ENCODE data around the gene TMEM204. TPM values are rescaled to one million over a fixed set of nuclear protein-coding genes. Genes with fewer than 3 reads are reported as not detected.
A peak's percentile ranks its signal among the peaks of the same experiment; 100 is the strongest.

Gene TMEM204
- total and polyA plus RNA-seq, 2 donors = 10.0 to 66.0 TPM

DNA sequence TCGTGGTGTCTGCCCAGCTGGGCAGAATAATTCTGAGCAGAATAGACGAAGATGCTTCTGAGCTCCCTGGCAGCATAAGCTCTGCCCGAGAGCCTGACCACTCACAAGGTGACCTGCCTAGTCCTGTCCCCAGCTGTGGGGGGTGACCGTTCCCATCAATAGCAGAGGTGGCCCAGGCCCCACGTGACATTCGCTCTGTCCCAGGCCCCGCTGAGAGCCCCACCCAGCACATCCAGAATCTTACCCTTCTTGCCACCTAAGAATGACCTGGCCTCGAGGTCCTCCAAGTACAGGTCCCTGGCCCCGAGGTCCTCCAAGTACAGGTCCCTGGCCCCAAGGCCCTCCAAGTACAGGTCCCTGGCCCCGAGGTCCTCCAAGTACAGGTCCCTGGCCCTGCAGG is 695 bp upstream of the TMEM204 start:
- WGBS = 73% methylated on average over 10 of the region's 10 CpGs
- Histone ChIP-seq H3K4me1 (ENCODE audit: insufficient read depth) (peaks cover 3% of the 10 kb centered on the region), H3K27ac (ENCODE audit: low read depth) (peak overlapping the region; percentile 95), H3K4me3 (ENCODE audit: low read depth, low read length) (peak overlapping the region; percentile 76), H3K36me3 (ENCODE audit: insufficient read depth) (no peaks in the 10 kb centered on the region)
- DNase-seq (ENCODE audit: extremely low spot score) = no peak

DNA sequence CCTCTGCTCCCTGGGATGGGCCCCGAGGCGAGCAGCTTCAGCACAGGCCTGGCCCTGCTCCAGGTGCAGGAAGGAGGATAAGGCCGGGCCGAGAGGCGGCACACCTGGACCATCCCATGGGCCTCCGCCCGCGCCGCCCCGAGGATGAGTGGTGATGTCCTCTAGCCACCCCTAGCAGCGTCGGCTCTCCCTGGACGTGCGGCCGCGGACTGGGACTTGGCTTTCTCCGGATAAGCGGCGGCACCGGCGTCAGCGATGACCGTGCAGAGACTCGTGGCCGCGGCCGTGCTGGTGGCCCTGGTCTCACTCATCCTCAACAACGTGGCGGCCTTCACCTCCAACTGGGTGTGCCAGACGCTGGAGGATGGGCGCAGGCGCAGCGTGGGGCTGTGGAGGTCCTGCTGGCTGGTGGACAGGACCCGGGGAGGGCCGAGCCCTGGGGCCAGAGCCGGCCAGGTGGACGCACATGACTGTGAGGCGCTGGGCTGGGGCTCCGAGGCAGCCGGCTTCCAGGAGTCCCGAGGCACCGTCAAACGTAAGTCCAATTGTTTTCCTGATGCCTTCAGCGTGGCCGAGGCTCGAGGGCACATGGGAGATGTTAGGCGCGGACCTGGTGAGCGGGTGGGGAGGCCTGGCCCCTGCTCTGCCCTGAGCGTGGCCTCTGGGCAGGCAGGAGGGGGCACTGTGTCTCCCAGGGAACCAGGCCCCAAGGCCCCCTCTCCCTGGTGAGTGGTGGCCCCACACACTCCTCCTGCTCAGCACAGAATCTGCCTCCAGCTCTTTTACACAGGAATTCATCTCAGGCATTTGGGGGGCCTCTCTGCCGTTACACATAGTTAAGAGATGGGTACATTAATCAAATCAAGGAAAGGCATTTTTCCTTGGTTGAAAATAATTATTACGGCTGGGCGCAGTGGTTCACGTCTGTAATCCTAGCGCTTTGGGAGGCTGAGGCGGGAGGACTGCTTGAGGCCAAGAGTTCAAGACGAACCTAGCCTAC is 855 bp downstream of the TMEM204 start:
- WGBS = 46% methylated on average over 57 of the region's 57 CpGs
- Histone ChIP-seq H3K4me1 (ENCODE audit: insufficient read depth) (peaks cover 3% of the 10 kb centered on the region), H3K27ac (ENCODE audit: low read depth) (peak overlapping the region; percentile 95), H3K36me3 (ENCODE audit: insufficient read depth) (no peaks in the 10 kb centered on the region), H3K4me3 (ENCODE audit: low read depth, low read length) (peak overlapping the region; percentile 76)
- DNase-seq (ENCODE audit: extremely low spot score) = no peak

DNA sequence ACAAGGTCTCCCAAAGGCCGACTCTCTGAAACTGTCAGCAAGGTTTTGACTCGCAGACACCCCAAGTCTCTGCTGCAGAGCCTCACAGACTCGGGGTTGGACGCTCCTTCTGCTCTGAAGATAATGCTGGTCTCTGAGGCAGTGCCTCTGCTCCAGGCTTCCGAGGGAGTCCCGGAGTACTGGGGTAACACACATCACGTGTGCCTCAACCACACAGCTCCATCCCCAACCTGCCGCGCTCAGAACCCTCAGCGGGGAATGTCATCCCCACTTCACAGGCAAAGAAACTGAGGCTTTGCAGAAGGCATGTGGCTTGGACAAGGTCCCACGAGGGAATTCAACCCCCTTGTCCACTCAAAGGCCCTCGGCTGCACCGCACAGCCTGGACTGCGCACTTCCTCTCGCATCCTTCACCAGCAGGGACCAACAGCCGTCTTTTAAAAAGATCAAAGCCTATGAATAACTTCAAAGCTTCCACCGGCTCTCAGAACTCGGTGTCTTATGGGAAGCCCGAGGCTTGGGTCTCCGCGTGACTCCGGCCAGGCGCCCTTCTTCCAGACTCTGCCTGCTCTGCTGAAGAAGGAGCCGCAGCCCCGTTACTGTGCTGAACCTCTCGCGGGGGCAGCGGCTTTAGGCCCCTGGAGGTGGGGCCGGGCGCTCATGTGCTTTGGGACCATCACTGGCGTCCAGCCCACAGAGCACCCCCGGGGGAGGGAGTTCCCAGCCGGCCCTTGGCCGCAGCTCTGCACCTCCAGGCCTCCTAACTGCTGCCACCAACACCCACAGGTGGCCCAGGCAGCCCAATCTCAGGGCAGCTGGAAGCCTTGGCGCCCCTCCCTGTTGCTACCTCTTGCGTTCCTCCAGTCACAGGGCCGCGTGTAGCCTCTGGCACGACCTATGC is 2.2 kb downstream of the TMEM204 start:
- H3K4me3 ChIP-seq (ENCODE audit: low read depth, low read length) = peak overlapping the region; percentile 76
- H3K36me3 ChIP-seq (ENCODE audit: insufficient read depth) = no peaks in the 10 kb centered on the region
- WGBS = 58% methylated on average over 39 of the region's 39 CpGs
- no peak for DNase-seq (ENCODE audit: extremely low spot score)
- H3K4me1 ChIP-seq (ENCODE audit: insufficient read depth) = no peaks in the 10 kb centered on the region
- H3K27ac ChIP-seq (ENCODE audit: low read depth) = peak overlapping the region; percentile 26

DNA sequence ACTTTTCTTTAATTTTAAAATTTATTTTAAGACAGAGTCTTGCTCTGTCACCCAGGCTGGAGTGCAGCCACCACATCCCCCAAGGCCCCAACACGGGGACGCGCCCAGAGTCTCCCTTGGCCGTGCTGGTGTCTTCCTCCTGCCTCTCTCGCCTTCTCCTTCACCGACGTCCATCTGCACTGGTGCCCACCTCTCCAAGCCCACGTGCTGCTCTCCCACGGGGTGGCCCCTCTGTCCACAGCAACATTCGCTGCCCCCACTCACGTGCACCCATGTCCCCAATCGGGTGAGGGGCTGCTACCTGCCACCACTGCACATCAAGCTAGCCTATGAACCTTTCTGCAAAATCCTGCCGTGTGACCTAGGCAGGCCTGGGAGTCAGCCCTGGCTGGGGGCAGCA is 3.1 kb downstream of the TMEM204 start:
- Histone ChIP-seq H3K36me3 (ENCODE audit: insufficient read depth) (no peaks in the 10 kb centered on the region), H3K4me1 (ENCODE audit: insufficient read depth) (no peaks in the 10 kb centered on the region), H3K4me3 (ENCODE audit: low read depth, low read length) (peak overlapping the region; percentile 76), H3K27ac (ENCODE audit: low read depth) (no peak overlapping the region)
- no peak for DNase-seq (ENCODE audit: extremely low spot score)
- 85% methylated on average over 13 of the region's 13 CpGs for WGBS

DNA sequence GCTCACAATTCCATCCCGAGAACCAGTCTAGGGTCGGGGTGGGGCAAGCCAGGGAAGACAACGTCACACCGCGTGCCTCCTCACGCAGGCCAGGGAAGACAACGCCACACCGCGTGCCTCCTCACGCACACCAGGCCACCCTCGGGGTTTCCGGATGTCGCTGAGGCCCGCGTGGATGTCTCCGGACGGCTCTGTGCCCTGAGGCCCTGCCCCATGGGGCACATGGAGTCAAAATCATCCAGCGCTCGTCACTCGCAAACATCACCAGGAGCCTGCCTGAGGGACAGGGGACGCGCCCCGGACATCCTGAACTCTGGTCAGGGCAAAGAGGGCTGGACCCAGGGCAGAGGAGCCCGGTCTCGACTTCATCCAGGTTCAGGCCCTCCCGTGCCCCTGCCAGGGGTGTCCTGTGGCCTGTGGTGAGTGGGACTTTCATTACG is 3.7 kb downstream of the TMEM204 start:
- peak overlapping the region; percentile 0 for H3K27ac ChIP-seq (ENCODE audit: low read depth)
- DNase-seq (ENCODE audit: extremely low spot score) = no peak
- WGBS = 87% methylated on average over 27 of the region's 27 CpGs
- H3K4me3 ChIP-seq (ENCODE audit: low read depth, low read length) = no peak overlapping the region
- no peaks in the 10 kb centered on the region for H3K4me1 ChIP-seq (ENCODE audit: insufficient read depth)
- no peaks in the 10 kb centered on the region for H3K36me3 ChIP-seq (ENCODE audit: insufficient read depth)

DNA sequence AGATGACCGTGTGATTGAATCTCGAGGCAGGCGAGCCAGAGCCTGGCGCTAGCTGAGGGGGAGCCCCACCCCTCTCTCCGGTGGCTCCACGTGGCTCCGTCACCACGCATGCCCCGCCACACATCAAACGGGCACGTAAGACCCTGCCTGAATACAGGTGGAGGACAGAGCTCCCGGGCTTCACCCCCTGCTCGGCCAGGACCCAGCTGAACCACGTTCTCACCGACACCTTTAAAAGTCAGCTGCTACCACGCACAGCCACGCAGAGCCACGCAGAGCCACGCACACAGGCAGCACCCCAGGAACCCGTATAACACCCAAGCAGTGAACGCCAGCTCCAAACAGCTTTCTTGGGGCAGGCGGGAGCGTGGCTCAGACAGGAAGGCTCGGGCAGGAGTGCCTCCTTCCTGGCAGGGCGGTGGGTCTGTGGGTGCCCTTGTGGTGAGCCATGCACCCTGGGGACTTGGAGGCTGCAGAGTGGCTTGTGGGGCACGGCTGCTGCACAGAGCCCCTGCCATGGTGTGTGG is 4.4 kb downstream of the TMEM204 start:
- Histone ChIP-seq H3K27ac (ENCODE audit: low read depth) (peak overlapping the region; percentile 0), H3K4me3 (ENCODE audit: low read depth, low read length) (no peak overlapping the region), H3K4me1 (ENCODE audit: insufficient read depth) (no peaks in the 10 kb centered on the region), H3K36me3 (ENCODE audit: insufficient read depth) (peaks cover under 1% of the 10 kb centered on the region)
- 82% methylated on average over 26 of the region's 26 CpGs for WGBS
- DNase-seq (ENCODE audit: extremely low spot score) = no peak

DNA sequence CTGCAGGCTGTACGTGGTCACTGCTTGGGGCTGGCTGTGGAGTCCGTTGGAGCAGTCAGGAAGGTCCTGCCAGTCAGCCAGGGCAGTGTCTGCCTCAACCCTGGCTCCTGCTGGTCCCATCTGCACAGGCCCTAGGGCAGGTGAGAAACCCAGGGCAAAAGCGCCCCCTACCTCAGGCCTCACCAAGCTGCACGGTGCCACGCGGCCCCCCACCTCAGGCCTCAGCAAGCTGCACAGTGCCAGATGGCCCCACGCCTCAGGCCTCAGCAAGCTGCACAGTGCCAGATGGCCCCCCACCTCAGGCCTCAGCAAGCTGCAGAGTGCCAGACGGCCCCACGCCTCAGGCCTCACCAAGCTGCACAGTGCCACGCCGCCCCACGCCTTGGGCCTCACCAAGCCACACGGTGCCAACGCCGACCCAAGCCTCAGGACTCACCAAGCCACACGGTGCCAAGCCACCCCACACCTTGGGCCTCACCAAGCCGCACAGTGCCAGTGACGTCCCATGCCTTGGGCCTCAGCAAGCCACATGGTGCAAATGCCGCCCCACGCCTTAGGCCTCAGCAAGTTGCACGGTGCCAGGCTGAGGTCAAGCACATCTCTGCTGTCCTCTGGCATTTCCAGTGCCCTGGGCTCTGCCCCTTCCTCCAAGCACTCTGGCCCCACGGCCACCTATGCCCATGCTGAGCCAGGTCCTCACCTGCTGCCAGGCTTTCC is 5.5 kb downstream of the TMEM204 start:
- H3K27ac ChIP-seq (ENCODE audit: low read depth) = no peak overlapping the region
- no peak overlapping the region for H3K4me3 ChIP-seq (ENCODE audit: low read depth, low read length)
- H3K4me1 ChIP-seq (ENCODE audit: insufficient read depth) = no peaks in the 10 kb centered on the region
- DNase-seq (ENCODE audit: extremely low spot score) = no peak
- peaks cover 3% of the 10 kb centered on the region for H3K36me3 ChIP-seq (ENCODE audit: insufficient read depth)
- 77% methylated on average over 22 of the region's 22 CpGs for WGBS

DNA sequence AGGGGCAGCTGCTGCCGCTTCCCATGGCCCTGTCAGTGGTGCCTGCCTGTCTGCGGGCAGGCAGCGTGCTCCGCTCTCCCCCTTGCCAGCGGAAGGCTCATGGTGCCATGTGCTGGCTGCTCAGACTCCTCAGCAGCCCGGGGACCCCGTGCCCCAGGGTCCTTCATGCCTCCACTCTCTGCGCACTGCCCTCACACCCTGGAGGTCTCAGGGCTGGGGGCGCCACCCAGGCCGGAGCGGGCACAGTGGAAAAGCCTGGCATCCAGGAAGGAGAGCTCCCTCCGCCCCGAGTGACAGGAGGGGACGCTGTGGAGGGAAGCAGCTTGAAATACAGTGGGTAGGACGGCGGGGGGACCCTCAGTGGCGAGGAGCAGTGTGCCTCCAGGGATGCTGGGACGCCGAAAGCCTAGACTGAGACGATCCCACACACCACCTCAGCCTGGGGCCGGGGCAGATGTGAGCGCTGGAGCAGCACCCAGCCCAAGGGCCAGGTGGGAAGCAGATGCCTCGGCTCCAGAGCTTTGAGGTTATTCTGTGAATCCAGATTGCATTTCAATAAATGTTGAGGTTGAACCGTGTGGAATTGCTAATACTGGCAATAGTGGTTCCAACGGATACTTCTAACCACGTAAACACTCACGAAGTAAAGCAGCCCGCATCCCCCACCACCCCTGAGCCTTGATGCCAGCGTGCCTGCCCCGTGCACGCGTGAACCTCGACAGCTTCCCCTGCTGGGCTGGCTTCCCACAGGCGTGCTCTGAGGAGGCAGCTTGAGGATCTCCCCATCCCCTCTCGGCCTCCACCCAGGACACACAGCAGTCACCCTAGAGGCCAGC is 6.5 kb downstream of the TMEM204 start:
- 90% methylated on average over 35 of the region's 35 CpGs for WGBS

DNA sequence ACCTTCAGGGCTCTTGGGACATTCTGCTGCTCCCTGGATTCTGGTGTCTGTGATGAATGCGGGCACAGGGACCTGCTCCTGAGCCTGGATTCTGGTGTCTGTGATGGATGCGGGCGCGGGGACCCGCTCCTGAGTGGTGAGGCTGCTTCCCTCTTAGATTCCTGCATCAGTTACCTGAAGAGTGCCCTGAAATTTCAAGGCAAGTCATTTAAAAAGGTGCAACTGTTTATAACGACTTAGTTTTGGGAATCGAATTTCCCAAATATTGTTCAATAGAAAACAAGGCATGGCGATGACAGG is 7.0 kb downstream of the TMEM204 start:
- DNase-seq (ENCODE audit: extremely low spot score) = no peak
- H3K4me3 ChIP-seq (ENCODE audit: low read depth, low read length) = no peak overlapping the region
- peaks cover 3% of the 10 kb centered on the region for H3K36me3 ChIP-seq (ENCODE audit: insufficient read depth)
- WGBS = 97% methylated on average over 8 of the region's 8 CpGs
- H3K4me1 ChIP-seq (ENCODE audit: insufficient read depth) = no peaks in the 10 kb centered on the region
- H3K27ac ChIP-seq (ENCODE audit: low read depth) = no peak overlapping the region

More for the DNA sequence above, 6.5 kb downstream of the TMEM204 start:
- Histone ChIP-seq H3K4me1 (ENCODE audit: insufficient read depth) (no peaks in the 10 kb centered on the region), H3K27ac (ENCODE audit: low read depth) (no peak overlapping the region), H3K36me3 (ENCODE audit: insufficient read depth) (peaks cover 3% of the 10 kb centered on the region), H3K4me3 (ENCODE audit: low read depth, low read length) (no peak overlapping the region)
- no peak for DNase-seq (ENCODE audit: extremely low spot score)

DNA sequence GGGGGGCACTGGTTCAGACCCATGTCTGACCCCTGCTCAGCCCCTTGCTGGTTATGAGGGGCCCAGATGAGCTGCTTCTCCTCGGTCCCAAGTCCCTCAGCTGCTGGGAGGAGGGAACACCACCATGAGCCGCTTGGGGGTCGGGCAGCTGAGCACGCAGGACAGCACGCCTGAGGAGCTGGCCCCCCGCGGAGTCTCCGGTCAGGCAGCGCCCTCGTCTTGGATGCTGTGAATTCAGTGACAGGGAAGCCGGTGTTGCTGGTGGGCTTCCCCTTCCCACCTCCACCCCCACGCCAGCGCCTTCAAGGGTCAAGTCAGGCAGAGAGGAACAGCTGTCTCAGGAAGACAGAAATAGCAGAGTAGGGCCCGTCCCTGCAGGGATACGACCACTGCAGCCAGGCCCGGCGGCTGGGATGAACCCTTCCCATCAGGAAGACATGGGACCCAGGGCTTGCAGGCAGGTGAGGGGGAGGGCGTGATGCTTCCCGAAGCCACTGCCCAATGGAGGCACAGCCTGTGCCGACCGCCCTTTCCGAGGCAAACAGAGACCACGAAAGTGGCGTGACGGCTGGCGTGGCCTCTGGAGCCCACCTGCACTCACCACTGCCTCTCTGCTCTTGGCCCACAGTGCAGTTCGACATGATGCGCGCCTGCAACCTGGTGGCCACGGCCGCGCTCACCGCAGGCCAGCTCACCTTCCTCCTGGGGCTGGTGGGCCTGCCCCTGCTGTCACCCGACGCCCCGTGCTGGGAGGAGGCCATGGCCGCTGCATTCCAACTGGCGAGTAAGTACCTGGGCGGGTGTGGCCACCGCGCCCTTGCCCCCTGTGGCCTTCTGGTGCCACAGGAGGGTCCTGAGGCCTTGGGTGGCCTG is 8.1 kb downstream of the TMEM204 start:
- H3K4me1 ChIP-seq (ENCODE audit: insufficient read depth) = no peaks in the 10 kb centered on the region
- 88% methylated on average over 41 of the region's 41 CpGs for WGBS
- no peak overlapping the region for H3K4me3 ChIP-seq (ENCODE audit: low read depth, low read length)
- no peak for DNase-seq (ENCODE audit: extremely low spot score)
- no peak overlapping the region for H3K27ac ChIP-seq (ENCODE audit: low read depth)
- peaks cover 3% of the 10 kb centered on the region for H3K36me3 ChIP-seq (ENCODE audit: insufficient read depth)

DNA sequence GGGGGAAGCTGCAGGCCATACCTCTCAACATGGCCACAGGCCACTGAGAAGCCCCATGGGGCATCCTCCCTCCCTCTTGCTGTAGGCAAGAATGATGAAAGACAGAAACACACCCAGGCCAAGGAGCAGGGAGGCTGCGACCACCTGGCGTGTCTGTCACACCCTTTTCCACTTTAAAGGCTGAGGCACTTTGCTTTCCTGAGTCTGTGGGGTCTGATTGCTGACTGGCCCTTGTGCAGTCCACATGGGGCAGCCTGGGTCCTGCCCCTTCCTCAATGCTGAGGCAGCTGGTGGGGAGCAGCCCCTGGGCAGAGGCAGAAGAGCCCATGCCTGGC is 8.7 kb downstream of the TMEM204 start:
- no peak overlapping the region for H3K4me3 ChIP-seq (ENCODE audit: low read depth, low read length)
- no peak for DNase-seq (ENCODE audit: extremely low spot score)
- H3K4me1 ChIP-seq (ENCODE audit: insufficient read depth) = no peaks in the 10 kb centered on the region
- H3K27ac ChIP-seq (ENCODE audit: low read depth) = no peak overlapping the region
- peaks cover 3% of the 10 kb centered on the region for H3K36me3 ChIP-seq (ENCODE audit: insufficient read depth)
- 88% methylated on average over 2 of the region's 2 CpGs for WGBS

DNA sequence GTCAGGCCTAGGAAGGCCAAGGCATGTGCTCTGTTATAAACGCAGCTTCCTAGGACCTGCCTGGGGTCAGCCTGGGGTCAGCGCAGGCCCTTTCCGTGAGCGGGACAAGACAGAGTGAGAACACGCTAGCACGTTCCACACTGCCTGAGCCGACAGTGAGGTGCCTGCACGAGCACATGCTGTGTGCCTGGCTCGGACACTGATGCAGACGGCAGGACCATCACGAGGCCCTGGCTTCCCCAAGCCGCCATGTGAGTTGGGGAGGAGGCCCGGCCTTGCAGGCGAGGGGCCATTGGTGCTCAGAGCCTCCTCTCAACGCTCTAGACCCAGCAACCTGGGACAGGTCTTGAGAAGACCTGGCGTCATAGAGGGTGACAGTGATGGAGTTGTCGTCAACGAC is 9.1 kb downstream of the TMEM204 start:
- 91% methylated on average over 18 of the region's 18 CpGs for WGBS
- DNase-seq (ENCODE audit: extremely low spot score) = no peak
- peak overlapping the region; percentile 61 for H3K27ac ChIP-seq (ENCODE audit: low read depth)
- H3K36me3 ChIP-seq (ENCODE audit: insufficient read depth) = peaks cover 3% of the 10 kb centered on the region
- H3K4me3 ChIP-seq (ENCODE audit: low read depth, low read length) = no peak overlapping the region
- no peaks in the 10 kb centered on the region for H3K4me1 ChIP-seq (ENCODE audit: insufficient read depth)

Data from urinary bladder (tissue), 4 donors.